ENCODE data around the gene ZMYND8.

The ZMYND8 gene

GRCh38 chr20:47221036-47221625 is 135.4 kb downstream of the ZMYND8 start:
- no peak for DNase-seq (ENCODE audit: low read depth)
- H3K4me3 ChIP-seq (ENCODE audit: low read depth, low read length): no peak overlapping the region
- no peak for TF ChIP-seq CTCF (IDR thresholded peaks at IDR 0.05; ENCODE audit: control insufficient read depth, extremely low read depth, insufficient read depth)

GRCh38 chr20:47220161-47220582 is 136.3 kb downstream of the ZMYND8 start:
- no peak for DNase-seq (ENCODE audit: low read depth)
- peak; percentile 46 for TF ChIP-seq CTCF (IDR thresholded peaks at IDR 0.05; ENCODE audit: control insufficient read depth, extremely low read depth, insufficient read depth)
- no peak overlapping the region for H3K4me3 ChIP-seq (ENCODE audit: low read depth, low read length)

GRCh38 chr20:47217482-47218446 is 138.7 kb downstream of the ZMYND8 start:
- no peak overlapping the region for H3K4me3 ChIP-seq (ENCODE audit: low read depth, low read length)
- TF ChIP-seq CTCF (IDR thresholded peaks at IDR 0.05; ENCODE audit: control insufficient read depth, extremely low read depth, insufficient read depth): no peak
- DNase-seq (ENCODE audit: low read depth): peak; percentile 25

- H3K4me3 ChIP-seq (ENCODE audit: low read depth, low read length): no peak overlapping the region
- DNase-seq (ENCODE audit: low read depth): no peak
- TF ChIP-seq CTCF (IDR thresholded peaks at IDR 0.05; ENCODE audit: control insufficient read depth, extremely low read depth, insufficient read depth): no peak
Measured at GRCh38 chr20:47216819-47217410, 139.6 kb downstream of the ZMYND8 start.

- no peak for DNase-seq (ENCODE audit: low read depth)
- H3K4me3 ChIP-seq (ENCODE audit: low read depth, low read length): no peak overlapping the region
- TF ChIP-seq CTCF (IDR thresholded peaks at IDR 0.05; ENCODE audit: control insufficient read depth, extremely low read depth, insufficient read depth): no peak
Measured at GRCh38 chr20:47215653-47216397, 140.7 kb downstream of the ZMYND8 start.

GRCh38 chr20:47213966-47214365 is 142.5 kb downstream of the ZMYND8 start:
- TF ChIP-seq CTCF (IDR thresholded peaks at IDR 0.05; ENCODE audit: control insufficient read depth, extremely low read depth, insufficient read depth): no peak
- no peak overlapping the region for H3K4me3 ChIP-seq (ENCODE audit: low read depth, low read length)
- DNase-seq (ENCODE audit: low read depth): no peak
